IPS-18c (cell line): ENCODE measurements around the gene CHN2.
"Not testable (repeated sequence)": the region's sequence is repeated elsewhere in the genome, so short reads cannot be mapped to it uniquely, and the experiment has no call there.

Experiments used
- H3K4me3 ChIP-seq: 2 replicates; pipeline ENCODE4 v1.7.0; 2013; ENCODE audit warnings: low read depth, mild to moderate bottlenecking, low read length, moderate library complexity; ENCODE audit not compliant: insufficient read depth
- H3K9me3 ChIP-seq: one replicate; pipeline ENCODE4 v1.6.1; 2013; ENCODE audit warnings: mild to moderate bottlenecking, low read length, moderate library complexity; ENCODE audit not compliant: control insufficient read depth, insufficient read depth

CHN2 gene

DNA sequence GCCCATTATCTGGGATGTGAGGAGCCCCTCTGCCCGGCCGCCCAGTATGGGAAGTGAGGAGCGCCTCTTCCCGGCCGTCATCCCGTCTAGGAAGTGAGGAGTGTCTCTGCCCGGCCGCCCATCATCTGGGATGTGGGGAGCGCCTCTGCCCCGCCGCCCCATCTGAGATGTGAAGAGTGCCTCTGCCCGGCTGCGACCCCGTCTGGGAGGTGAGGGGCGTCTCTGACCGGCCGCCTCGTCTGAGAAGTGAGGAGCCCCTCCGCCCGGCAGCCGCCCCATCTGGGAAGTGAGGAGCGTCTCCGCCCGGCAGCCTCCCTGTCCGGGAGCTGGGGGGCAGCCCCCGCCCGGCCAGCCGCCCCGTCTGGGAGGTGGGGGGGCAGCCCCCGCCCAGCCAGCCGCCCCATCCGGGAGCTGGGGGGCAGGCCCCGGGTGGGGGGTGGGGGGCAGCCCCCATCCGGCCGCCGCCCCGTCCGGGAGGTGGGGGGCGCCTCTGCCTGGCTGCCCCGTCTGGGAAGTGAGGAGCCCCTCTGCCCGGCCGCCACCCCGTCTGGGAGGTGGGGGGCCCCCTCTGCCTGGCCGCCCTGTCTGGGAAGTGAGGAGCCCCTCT is 69.1 kb downstream of the CHN2 start:
- not testable (repeated sequence) for H3K4me3 ChIP-seq, H3K9me3 ChIP-seq

GRCh38 chr7:29265208-29265923 is 70.8 kb downstream of the CHN2 start:
- H3K4me3 ChIP-seq = no peak overlapping the region
- H3K9me3 ChIP-seq = peaks cover 2% of the 10 kb centered on the region

- no peak overlapping the region for H3K4me3 ChIP-seq
- H3K9me3 ChIP-seq = peaks cover 2% of the 10 kb centered on the region
Measured at GRCh38 chr7:29269935-29270334, 75.4 kb downstream of the CHN2 start.

DNA sequence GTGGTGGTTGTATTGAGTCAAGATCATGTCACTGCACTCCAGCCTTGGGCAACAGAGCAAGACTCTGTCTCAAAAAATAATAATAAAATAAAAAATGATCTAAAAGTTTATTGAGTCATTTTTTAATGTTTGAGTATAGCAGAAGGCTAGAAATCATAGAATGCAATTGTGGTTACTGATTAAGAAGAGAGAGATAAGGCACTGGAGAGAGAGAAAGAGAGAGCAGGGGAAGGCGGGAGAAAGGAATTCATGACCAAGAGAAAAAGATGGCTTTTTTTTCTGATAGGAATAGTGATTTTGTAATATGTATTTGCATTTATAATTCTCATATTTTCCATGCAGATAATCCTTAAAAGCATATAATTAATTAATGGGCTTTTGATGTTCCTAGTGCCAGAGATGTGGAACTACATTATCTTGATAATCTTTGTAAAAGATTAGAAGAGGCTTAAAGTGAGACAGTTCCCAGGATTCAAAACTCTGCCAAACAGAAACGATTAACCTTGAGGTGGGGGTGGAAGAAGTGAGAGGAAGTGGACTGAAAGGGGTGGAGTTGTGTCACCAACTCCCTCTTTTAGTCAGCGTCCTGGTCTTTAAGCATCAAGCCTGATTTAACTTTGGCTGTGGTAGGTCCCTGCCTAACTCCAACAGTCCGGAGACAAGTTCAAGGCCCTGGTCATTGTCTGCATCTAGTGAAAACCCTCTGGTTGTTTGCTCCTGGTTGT is 76.2 kb downstream of the CHN2 start:
- peaks cover 2% of the 10 kb centered on the region for H3K9me3 ChIP-seq
- no peak overlapping the region for H3K4me3 ChIP-seq

GRCh38 chr7:29271319-29271658 is 76.7 kb downstream of the CHN2 start:
- H3K4me3 ChIP-seq = no peak overlapping the region

GRCh38 chr7:29272057-29272456 is 77.5 kb downstream of the CHN2 start:
- Histone ChIP-seq H3K4me3 (no peak overlapping the region), H3K9me3 (no peaks in the 10 kb centered on the region)

More at GRCh38 chr7:29271319-29271658, 76.7 kb downstream of the CHN2 start:
- peaks cover 2% of the 10 kb centered on the region for H3K9me3 ChIP-seq

DNA sequence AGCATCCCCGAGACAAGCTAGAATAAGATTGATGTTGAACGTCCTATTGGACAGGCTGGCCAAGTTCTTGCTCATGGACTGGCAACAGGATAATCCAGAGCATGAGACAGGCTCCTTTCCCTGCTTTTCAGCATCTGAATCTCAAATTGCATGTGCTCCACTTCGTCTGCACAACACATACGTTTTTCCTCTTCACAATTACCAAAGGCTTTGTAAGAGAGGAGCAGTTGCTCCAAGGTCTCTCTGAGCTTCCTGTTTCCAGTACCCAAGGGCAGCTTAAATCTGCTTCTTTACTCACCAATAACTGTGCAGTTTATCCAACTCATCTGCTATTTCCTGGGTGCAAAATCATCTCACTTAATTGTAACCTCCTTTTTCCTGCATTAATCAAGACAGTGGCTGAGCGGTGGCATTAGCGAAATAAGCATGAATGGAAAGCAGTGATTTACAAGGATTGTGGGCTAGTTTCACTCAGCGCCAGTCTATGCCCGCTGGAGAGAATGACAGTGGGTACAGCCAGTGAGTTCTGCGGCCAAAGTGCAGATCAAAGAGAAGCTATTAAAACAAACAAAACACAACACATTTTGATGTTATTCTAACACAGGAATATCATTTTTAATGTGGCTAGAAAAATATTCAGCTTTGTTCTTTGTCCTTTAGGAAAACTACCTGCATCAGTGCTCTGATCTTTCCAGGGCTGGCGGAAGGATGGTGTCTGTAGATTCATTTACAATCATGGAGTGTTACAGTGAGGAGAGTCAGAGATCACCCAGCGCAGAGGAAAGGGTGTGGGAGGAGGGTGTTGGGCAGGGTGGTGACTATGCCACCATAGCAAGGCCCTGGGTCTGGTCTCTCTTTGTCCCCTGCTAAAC is 79.8 kb downstream of the CHN2 start:
- no peaks in the 10 kb centered on the region for H3K9me3 ChIP-seq
- no peak overlapping the region for H3K4me3 ChIP-seq

- H3K9me3 ChIP-seq = no peaks in the 10 kb centered on the region
- H3K4me3 ChIP-seq = no peak overlapping the region
Measured at GRCh38 chr7:29275018-29275318, 80.4 kb downstream of the CHN2 start.

GRCh38 chr7:29275493-29275892 is 80.9 kb downstream of the CHN2 start:
- Histone ChIP-seq H3K9me3 (no peaks in the 10 kb centered on the region), H3K4me3 (no peak overlapping the region)

DNA sequence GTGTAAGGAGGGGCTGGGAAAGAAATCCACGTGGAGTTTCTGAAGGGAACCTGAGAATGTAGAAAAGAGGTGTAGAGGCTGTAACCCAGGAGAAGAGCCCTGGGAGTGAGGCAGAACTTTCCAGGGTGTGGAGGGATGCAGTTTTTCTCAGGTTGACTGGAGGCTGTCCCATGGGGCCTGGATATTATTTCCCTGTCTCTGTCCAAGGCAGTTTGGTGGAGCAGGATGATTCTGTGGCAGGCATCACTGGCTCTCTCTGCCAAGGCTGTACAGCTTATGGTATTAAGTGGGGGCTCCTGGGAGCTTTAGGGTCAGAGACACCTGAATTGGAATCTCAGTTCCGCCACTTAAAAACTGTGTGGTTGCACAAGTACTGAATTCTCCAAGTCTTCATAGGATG is 81.6 kb downstream of the CHN2 start:
- Histone ChIP-seq H3K4me3 (no peak overlapping the region), H3K9me3 (no peaks in the 10 kb centered on the region)

DNA sequence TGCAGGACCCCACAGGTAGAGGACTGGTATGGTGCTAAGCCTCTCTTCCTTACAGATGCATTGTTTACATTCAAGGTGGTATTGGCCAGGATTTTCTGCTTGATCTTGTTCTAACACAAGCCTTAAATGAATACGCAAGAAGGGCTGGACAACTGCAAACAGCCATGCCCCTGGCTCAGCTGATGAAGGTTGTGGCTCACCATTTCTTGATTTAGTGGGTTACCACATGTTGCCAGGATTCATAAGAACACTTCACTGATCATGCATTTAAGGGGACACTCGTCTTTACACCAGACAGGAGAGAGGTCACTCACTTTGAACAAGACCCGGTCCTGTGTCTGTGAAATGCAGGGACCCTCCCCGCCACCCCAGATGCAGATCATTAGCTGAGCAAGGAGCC is 82.2 kb downstream of the CHN2 start:
- H3K4me3 ChIP-seq = no peak overlapping the region
- no peaks in the 10 kb centered on the region for H3K9me3 ChIP-seq

DNA sequence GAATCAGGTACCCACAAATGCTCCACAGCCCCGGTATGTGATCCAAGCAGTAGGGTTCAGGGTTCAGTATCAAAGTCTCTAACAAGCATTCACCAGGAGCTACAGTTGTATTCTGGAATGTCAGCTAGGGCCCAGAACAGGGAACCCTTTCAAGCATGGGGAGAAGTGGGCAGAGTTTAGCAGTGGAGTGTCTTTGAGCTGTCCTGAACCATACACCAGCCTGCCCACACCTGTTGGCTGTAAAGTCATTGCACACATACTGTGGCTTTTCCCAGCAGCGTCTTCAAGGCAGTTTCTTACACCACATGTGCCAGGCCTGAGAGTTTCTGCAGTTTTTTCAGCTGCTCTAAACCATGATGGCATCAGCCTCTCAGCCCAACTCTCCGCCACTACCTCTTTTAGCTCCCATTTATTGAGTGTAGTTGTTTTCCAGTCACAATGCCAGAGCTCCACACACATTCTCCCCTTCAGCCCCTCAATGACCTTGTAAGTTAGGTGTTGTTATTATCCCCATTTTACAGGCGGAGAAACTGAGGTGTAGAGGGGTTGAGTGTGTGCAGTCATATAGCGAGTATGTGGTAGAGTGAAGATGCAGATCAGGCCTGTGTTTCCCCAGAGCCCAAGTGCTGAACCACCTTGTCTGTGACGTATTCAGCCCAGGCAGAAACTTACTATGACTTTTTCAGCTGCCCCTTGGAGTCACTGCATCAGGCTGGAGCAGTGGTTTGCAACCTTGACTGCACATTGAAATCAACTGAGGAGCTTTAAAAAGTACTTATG is 83.1 kb downstream of the CHN2 start:
- no peaks in the 10 kb centered on the region for H3K9me3 ChIP-seq

DNA sequence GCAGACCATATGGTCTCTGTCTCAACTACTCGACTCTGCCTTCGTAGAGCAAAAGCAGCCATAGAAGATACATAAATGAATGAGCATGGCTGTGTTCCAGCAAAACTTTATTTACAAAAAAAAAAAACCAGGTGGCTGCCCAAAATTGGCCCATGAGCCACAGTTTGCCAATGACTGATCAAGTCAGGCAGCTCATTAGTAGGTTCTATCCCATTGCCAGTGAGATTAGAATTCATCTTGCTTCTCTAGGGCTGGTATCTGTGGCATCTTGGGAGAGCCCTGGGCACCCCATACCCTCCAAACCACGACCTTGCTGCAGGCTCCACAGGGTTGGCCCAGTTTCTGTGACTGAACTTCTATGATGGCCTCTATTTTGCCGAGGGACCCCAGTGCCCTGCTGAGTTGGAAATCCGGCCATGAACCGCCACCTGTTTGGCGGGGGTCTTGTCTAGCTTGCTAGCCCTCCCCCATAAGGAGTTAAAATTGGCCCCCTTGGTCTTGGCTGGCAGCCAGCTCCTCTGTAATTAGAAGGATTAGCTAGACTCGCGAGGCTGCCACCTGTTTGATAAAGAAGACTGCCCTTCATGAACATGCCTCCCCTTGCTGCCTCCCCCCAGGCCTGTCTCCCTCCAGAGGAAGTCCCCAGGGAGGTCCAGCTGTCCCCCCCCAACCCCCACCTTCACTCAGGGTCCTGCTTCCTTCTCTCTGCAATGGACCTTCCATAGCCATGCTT is 83.9 kb downstream of the CHN2 start:
- H3K9me3 ChIP-seq = no peaks in the 10 kb centered on the region
- no peak overlapping the region for H3K4me3 ChIP-seq

More for the DNA sequence above, 83.1 kb downstream of the CHN2 start:
- no peak overlapping the region for H3K4me3 ChIP-seq

DNA sequence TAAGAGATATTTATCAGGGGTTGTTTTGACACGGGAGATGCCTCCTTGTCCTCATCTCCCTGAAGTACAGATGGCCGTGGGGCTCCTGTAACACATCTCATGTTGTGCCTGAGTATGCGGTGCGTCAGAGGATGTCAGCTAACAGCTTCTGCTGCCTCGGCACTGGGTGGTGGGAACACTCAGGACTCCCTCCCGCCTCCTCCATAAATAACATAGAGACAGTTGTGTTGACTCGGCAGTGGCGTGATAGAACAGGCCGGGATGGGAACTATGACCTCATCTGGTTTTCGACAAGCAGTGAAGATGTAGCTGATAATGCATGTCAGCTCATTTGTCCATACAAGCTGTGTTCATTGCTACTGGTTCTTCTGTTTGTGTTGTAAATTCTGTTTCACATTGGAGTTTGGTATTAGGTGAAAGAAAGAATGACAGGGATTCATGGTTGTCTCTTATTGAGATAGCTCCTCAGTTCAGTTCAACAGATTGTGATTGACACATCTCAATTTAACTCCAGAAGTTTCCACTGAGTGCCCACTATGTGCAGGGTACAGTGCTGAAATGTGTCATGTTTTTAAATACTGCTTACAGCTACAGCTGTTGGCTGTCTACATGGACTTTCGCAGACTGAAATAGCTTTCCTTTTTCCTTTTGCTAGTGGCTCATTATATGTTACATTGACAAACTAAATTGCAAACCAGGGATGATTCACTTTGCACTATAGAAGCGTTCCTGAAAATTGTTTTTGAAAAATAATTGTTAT is 87.4 kb downstream of the CHN2 start:
- H3K9me3 ChIP-seq = no peaks in the 10 kb centered on the region
- no peak overlapping the region for H3K4me3 ChIP-seq

DNA sequence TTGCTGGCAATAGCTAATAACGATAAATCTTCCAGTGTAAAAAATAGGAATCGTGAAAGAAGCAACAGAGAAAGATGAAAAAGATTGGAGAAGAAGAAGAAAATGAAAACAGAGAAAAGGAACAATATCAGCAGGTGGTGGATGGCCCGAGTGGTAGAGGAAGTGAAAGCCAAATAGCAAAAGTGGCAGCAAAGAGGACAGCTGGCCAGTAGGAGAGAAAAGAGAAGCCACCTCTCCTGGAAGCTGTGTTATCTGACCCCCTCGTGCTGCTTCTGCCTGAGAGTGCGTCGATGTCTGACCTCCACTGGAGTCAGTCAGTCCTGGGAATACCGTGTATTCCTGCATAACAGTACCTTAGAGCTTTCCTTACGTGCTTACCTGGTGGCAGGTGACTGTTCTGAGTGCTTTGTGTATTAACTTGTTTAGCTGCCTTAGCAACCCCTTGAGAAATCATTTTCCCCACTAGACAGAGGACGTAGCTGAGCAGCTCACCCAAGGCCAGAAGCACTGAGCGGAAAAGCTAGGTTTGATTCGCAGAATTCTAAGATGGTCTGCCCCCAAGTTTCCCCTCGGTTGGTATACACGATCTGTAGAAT is 88.3 kb downstream of the CHN2 start:
- H3K4me3 ChIP-seq = no peak overlapping the region
- H3K9me3 ChIP-seq = no peaks in the 10 kb centered on the region
